ENCODE data around the gene RC3H1. TPM values are rescaled to one million over a fixed set of nuclear protein-coding genes. Genes with fewer than 3 reads are reported as not detected.

RC3H1 gene
- total and polyA plus RNA-seq, 5 experiments from 2014 or later, result 5.1 to 56.8 (median 7.2) TPM

- H3K27me3 Mint-ChIP-seq, result no peaks in the 10 kb centered on the region
- H3K9me3 Mint-ChIP-seq, result no peaks in the 10 kb centered on the region
- H3K4me1 Mint-ChIP-seq, result peaks cover 21 to 77% (median 62%) of the 10 kb centered on the region in 4 donors
- peak overlapping the region in 3 of 10 donors; percentile 11 to 62 (median 20) for H3K27ac Mint-ChIP-seq
- no peak for DNase-seq
- H3K4me3 Mint-ChIP-seq, result peak overlapping the region in 8 of 10 donors; percentile 14 to 49 (median 32)
- peaks cover 0 to 13% (median 0%) of the 10 kb centered on the region in 3 donors for H3K36me3 Mint-ChIP-seq
- no peak for ATAC-seq
- POLR2A ChIA-PET, result interaction anchor here (0.9 kb wide), 1 partner anchor 144 kb away, joined by 4 read pairs; no protein-coding TSS in a partner anchor
These were observed 3.6 kb downstream of the RC3H1 start for GRCh38 chr1:174018565-174018964.

DNA sequence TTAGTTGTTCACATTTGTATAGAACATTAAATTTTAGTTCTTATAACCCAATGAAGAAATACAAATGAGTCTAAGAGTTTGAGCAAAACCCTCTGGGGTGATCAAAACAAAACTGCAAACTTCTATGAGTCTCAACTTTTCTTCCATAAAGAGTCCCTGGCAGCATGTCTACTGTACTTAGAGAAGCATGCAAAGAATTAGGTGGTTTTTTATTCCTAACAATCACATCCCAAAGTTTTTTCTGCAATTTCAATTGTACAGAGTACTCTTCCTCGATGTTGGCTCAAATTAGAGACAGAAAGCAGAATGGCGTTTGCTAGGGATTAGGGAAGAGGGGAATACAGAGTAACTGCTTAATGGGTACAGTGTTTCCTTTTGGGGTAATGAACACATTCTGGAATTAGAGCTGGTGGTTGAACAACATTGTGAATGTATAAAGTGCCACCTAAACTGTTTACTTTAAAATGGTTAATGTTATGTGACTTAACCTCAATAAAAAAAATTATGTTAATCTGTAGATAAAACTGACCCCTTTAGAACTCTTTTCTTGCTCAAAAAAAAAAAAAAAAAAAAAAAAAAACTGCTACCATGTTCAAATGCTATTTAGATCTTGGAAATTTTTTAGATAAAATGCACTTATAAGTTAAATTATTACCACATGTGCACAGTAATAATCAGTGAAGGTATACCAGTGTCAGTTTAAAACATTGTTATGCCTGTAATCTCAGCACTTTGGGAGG, 4.8 kb downstream of the RC3H1 start:
- DNase-seq, result no peak
- Mint-ChIP-seq H3K4me3 (peak overlapping the region in 8 of 10 donors; percentile 10 to 46 (median 34)), H3K36me3 (peaks cover 0 to 18% (median 0%) of the 10 kb centered on the region in 3 donors), H3K4me1 (peaks cover 15 to 75% (median 59%) of the 10 kb centered on the region in 4 donors), H3K9me3 (peaks cover 0 to 1% (median 0%) of the 10 kb centered on the region in 9 donors), H3K27me3 (no peaks in the 10 kb centered on the region), H3K27ac (peak overlapping the region in 1 of 10 donors; percentile 63)
- no peak for ATAC-seq
- POLR2A ChIA-PET, result no interaction called here

DNA sequence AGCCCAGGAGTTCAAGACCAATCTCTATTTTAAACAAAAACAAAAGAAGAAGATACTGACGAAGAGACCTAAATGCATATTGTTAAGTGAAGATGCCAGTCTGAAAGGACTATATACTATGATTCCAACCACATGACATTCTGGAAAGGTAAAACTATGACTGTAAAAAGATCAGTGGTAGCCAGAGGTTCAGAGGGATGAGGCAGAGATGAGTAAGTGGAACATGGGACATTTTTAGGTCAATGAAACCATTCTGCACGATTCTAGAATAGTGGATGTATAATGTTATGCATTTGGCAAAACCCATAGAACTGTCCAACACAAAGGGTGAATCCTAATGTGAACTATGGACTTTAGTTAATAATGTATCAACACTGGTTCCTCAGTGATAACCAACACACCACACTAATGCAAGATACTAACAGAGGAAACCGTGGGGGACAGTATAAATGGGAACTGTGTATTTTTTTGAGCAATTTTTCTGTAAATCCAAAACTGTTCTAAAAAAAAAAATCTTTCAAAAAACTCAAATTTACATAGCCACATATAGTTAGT, 8.2 kb downstream of the RC3H1 start:
- H3K27me3 Mint-ChIP-seq, result no peaks in the 10 kb centered on the region
- peaks cover 0 to 23% (median 4%) of the 10 kb centered on the region in 3 donors for H3K36me3 Mint-ChIP-seq
- H3K4me1 Mint-ChIP-seq, result peaks cover 22 to 84% (median 62%) of the 10 kb centered on the region in 4 donors
- ATAC-seq (no peak), DNase-seq (no peak)
- H3K4me3 Mint-ChIP-seq, result peak overlapping the region in 3 of 10 donors; percentile 20 to 42 (median 25)
- peaks cover 0 to 1% (median 0%) of the 10 kb centered on the region in 9 donors for H3K9me3 Mint-ChIP-seq
- POLR2A ChIA-PET, result no interaction called here
- H3K27ac Mint-ChIP-seq, result peak overlapping the region in 1 of 10 donors; percentile 26

- Mint-ChIP-seq H3K36me3 (peaks cover 0 to 31% (median 8%) of the 10 kb centered on the region in 3 donors), H3K27me3 (no peaks in the 10 kb centered on the region), H3K4me3 (peak overlapping the region in 2 of 10 donors; percentile 0 to 50), H3K4me1 (peaks cover 23 to 80% (median 66%) of the 10 kb centered on the region in 4 donors), H3K27ac (peak overlapping the region in 5 of 10 donors; percentile 7 to 82 (median 17)), H3K9me3 (peaks cover 0 to 1% (median 0%) of the 10 kb centered on the region in 9 donors)
- ATAC-seq, result no peak
- no peak for DNase-seq
- POLR2A ChIA-PET, result interaction anchor here (0.6 kb wide), 1 partner anchor 17 kb away, joined by 3 read pairs; no protein-coding TSS in a partner anchor
These were observed 13.2 kb downstream of the RC3H1 start for GRCh38 chr1:174008979-174009378.

- Mint-ChIP-seq H3K36me3 (peaks cover 0 to 33% (median 8%) of the 10 kb centered on the region in 3 donors), H3K4me1 (peaks cover 23 to 76% (median 65%) of the 10 kb centered on the region in 4 donors), H3K4me3 (peak overlapping the region in 1 of 10 donors; percentile 23), H3K9me3 (peaks cover 0 to 1% (median 0%) of the 10 kb centered on the region in 9 donors), H3K27ac (peak overlapping the region in 2 of 10 donors; percentile 12 to 17), H3K27me3 (no peaks in the 10 kb centered on the region)
- ATAC-seq (no peak), DNase-seq (no peak)
- POLR2A ChIA-PET, result no interaction called here
These were observed 13.9 kb downstream of the RC3H1 start for GRCh38 chr1:174008269-174008668.

DNA sequence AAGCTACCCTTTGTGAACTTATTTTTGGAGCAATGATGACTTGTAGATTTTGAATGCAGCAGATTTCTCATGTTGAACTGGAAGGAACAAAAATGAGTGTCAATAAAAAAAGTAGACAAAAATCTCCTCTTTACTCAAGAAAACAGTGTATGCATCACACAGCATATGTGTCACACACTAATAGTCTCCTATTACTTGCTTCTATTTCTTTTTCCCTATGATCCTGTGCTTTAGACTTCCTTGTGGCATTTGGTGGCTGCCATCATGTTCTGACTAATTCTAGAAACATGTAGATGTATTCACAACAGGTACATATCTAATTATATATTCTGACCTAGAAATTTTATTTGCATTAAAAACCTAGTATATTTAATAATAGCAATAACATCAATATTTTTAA, 14.3 kb downstream of the RC3H1 start:
- POLR2A ChIA-PET, result no interaction called here
- ATAC-seq, result no peak
- peak overlapping the region in 2 of 10 donors; percentile 17 to 71 for H3K27ac Mint-ChIP-seq
- no peaks in the 10 kb centered on the region for H3K9me3 Mint-ChIP-seq
- H3K4me3 Mint-ChIP-seq, result no peak overlapping the region
- H3K36me3 Mint-ChIP-seq, result peaks cover 0 to 34% (median 8%) of the 10 kb centered on the region in 3 donors
- DNase-seq, result no peak
- peaks cover 21 to 77% (median 65%) of the 10 kb centered on the region in 4 donors for H3K4me1 Mint-ChIP-seq
- H3K27me3 Mint-ChIP-seq, result no peaks in the 10 kb centered on the region

DNA sequence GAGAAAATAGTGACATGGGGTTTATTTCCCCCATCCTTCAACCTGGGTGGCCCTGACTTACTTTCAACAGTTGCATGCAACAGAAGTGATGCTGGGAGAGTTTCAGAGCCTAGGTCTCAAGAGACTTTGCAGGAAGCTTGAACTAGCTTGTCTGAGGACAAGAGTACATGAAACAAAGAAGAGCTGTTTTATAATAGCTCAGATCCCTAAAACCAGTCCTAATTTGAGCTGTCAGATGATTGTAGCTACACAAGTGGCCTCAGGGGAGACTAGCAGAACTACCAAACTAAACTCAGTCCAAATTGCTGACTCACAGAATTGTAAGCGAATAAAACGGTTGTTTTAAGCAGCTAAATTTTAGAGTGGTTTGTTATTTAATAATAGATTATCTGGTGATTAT, 17.1 kb downstream of the RC3H1 start:
- Mint-ChIP-seq H3K36me3 (peaks cover 0 to 24% (median 4%) of the 10 kb centered on the region in 3 donors), H3K27ac (no peak overlapping the region), H3K4me3 (no peak overlapping the region), H3K4me1 (peaks cover 18 to 77% (median 68%) of the 10 kb centered on the region in 4 donors), H3K27me3 (no peaks in the 10 kb centered on the region), H3K9me3 (no peaks in the 10 kb centered on the region)
- POLR2A ChIA-PET, result interaction anchor here (0.6 kb wide), 1 partner anchor 80 kb away, joined by 3 read pairs; no protein-coding TSS in a partner anchor
- no peak for ATAC-seq
- DNase-seq, result no peak

GRCh38 chr1:174003867-174004266, 18.3 kb downstream of the RC3H1 start:
- peaks cover 13 to 74% (median 65%) of the 10 kb centered on the region in 4 donors for H3K4me1 Mint-ChIP-seq
- H3K9me3 Mint-ChIP-seq, result no peaks in the 10 kb centered on the region
- H3K27me3 Mint-ChIP-seq, result no peaks in the 10 kb centered on the region
- no peak for ATAC-seq
- H3K4me3 Mint-ChIP-seq, result no peak overlapping the region
- peaks cover 0 to 28% (median 4%) of the 10 kb centered on the region in 3 donors for H3K36me3 Mint-ChIP-seq
- POLR2A ChIA-PET, result no interaction called here
- DNase-seq, result no peak
- H3K27ac Mint-ChIP-seq, result peak overlapping the region in 1 of 10 donors; percentile 42

GRCh38 chr1:174001573-174001972, 20.6 kb downstream of the RC3H1 start:
- Mint-ChIP-seq H3K4me1 (peaks cover 12 to 77% (median 60%) of the 10 kb centered on the region in 4 donors), H3K36me3 (peaks cover 0 to 18% (median 0%) of the 10 kb centered on the region in 3 donors), H3K27ac (peak overlapping the region in 4 of 10 donors; percentile 10 to 66 (median 38)), H3K4me3 (no peak overlapping the region), H3K27me3 (no peaks in the 10 kb centered on the region), H3K9me3 (no peaks in the 10 kb centered on the region)
- no peak for ATAC-seq
- POLR2A ChIA-PET, result no interaction called here
- no peak for DNase-seq

DNA sequence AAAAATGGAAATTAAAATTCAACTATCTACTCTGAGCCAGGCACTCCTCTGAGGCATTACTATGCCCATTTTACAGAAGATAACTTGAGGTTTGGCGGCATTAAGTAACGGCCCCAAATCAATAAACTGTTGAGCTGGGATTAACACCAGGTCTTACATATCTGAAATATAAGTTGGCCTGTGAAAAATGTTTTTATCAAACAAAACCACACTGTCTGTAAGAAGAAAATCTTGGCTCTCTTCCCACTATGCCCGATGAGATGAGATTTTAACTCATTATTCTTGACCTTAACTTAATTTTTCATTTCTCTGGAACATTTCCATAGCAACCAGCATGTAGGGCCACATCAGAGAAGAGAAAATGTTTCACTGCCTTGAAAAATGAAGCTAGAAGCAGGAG, 21.8 kb downstream of the RC3H1 start:
- H3K36me3 Mint-ChIP-seq, result peaks cover 0 to 24% (median 0%) of the 10 kb centered on the region in 3 donors
- H3K4me3 Mint-ChIP-seq, result no peak overlapping the region
- ATAC-seq, result no peak
- no peak for DNase-seq
- POLR2A ChIA-PET, result no interaction called here
- H3K4me1 Mint-ChIP-seq, result peaks cover 11 to 77% (median 59%) of the 10 kb centered on the region in 4 donors
- no peaks in the 10 kb centered on the region for H3K27me3 Mint-ChIP-seq
- H3K27ac Mint-ChIP-seq, result peak overlapping the region in 2 of 10 donors; percentile 22 to 66
- H3K9me3 Mint-ChIP-seq, result no peaks in the 10 kb centered on the region

DNA sequence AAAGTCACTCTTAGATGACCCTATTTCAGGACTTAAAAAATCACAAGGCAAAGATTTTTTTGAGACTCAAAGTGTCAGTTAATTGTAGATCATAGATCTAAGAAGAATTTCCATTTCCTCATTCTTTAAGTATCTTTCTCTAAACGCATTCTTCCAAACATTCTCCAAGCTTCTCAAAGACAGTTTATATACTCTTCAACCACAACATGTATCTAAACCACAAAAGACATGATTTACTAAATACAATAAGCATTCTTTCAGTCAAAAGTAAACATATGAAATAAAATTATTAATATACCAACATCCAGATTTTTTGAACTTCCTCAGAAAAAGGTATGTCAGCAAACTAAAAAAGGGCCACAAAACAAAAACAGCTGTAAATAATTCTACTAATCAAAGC, 24.4 kb downstream of the RC3H1 start:
- no peak for ATAC-seq
- H3K27me3 Mint-ChIP-seq, result no peaks in the 10 kb centered on the region
- POLR2A ChIA-PET, result no interaction called here
- DNase-seq, result no peak
- H3K9me3 Mint-ChIP-seq, result no peaks in the 10 kb centered on the region
- H3K4me3 Mint-ChIP-seq, result no peak overlapping the region
- peaks cover 12 to 68% (median 55%) of the 10 kb centered on the region in 4 donors for H3K4me1 Mint-ChIP-seq
- peaks cover 0 to 36% (median 0%) of the 10 kb centered on the region in 3 donors for H3K36me3 Mint-ChIP-seq
- peak overlapping the region in 3 of 10 donors; percentile 58 to 73 (median 65) for H3K27ac Mint-ChIP-seq

DNA sequence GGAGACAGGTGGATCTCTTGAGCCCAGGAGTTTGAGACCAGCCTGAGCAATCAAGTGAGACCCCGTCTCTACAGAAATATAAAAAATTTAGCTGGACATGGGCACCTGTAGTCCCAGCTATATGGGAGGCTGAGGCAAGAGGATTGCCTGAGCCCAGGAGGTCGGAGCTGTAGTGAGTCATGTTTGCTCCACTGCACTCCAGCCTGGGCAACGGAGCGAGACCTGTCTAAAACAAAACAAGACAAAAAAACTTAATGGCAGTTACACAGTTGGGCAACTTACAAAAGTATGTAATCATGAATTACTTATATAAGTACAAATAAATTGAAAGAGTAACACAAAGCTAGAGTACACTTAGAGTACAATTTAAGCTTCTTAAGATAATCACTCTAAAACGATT, 25.2 kb downstream of the RC3H1 start:
- peaks cover 14 to 61% (median 48%) of the 10 kb centered on the region in 4 donors for H3K4me1 Mint-ChIP-seq
- POLR2A ChIA-PET, result interaction anchor here (0.8 kb wide), 1 partner anchor 26 kb away, joined by 3 read pairs; no protein-coding TSS in a partner anchor

More for the DNA sequence above, 25.2 kb downstream of the RC3H1 start:
- no peaks in the 10 kb centered on the region for H3K9me3 Mint-ChIP-seq
- no peak overlapping the region for H3K4me3 Mint-ChIP-seq
- no peak for DNase-seq
- ATAC-seq, result no peak
- H3K36me3 Mint-ChIP-seq, result peaks cover 0 to 42% (median 3%) of the 10 kb centered on the region in 3 donors
- H3K27me3 Mint-ChIP-seq, result no peaks in the 10 kb centered on the region
- H3K27ac Mint-ChIP-seq, result peak overlapping the region in 3 of 10 donors; percentile 18 to 53 (median 20)
